ENCODE measurements around the gene COLQ.
"Not testable (repeated sequence)": the region's sequence is repeated elsewhere in the genome, so short reads cannot be mapped to it uniquely, and the experiment has no call there.

Gene COLQ

GRCh38 chr3:15535732-15536131 is 14.2 kb upstream of the COLQ start:
- no peaks in the 10 kb centered on the region for H3K27me3 ChIP-seq (replicated peaks in 2 of 5; ENCODE audit: control insufficient read depth in 4 of 5, insufficient read depth in 5 of 5, low read length in 4 of 5)
- DNase-seq = peak in 1 of 3 donors; percentile 50
- H3K27ac ChIP-seq (ENCODE audit: insufficient read depth in 1 of 2, low read depth in 1 of 2, low read length in 2 of 2, poor library complexity in 1 of 2, severe bottlenecking in 2 of 2) = no peak overlapping the region
- no peaks in the 10 kb centered on the region for H3K36me3 ChIP-seq (ENCODE audit: control insufficient read depth in 4 of 4, insufficient read depth in 4 of 4, low read length in 3 of 4)
- H3K4me1 ChIP-seq (ENCODE audit: control extremely low read depth in 1 of 4, control insufficient read depth in 4 of 4, insufficient read depth in 4 of 4, low read length in 3 of 4) = peaks cover 4 to 40% (median 22%) of the 10 kb centered on the region in 4 experiments
- ChIA-PET CTCF (interaction anchor here (0.6 to 1.0 kb wide), 4 partner anchors 13 to 457 kb away, joined by 3 to 4 read pairs (median 3); no protein-coding TSS in a partner anchor), POLR2A (no interaction called here)
- H3K4me3 ChIP-seq (ENCODE audit: control insufficient read depth in 1 of 7, extremely low read depth in 1 of 7, insufficient read depth in 4 of 7, low read depth in 2 of 7, low read length in 6 of 7) = no peak overlapping the region
- no peaks in the 10 kb centered on the region for H3K9me3 ChIP-seq (ENCODE audit: control extremely low read depth in 1 of 5, control insufficient read depth in 4 of 5, insufficient read depth in 2 of 5, low read depth in 1 of 5, low read length in 4 of 5)
- WGBS (ENCODE audit: insufficient coverage) = 100% methylated on average over 1 of the region's 1 CpG

- CTCF ChIA-PET = interaction anchor here (0.9 to 2.0 kb wide), 3 partner anchors 9 to 18 kb away, joined by 3 to 7 read pairs (median 4); no protein-coding TSS in a partner anchor
- H3K27me3 ChIP-seq (replicated peaks in 2 of 5; ENCODE audit: control insufficient read depth in 4 of 5, insufficient read depth in 5 of 5, low read length in 4 of 5); H3K4me3 ChIP-seq (ENCODE audit: control insufficient read depth in 1 of 7, extremely low read depth in 1 of 7, insufficient read depth in 4 of 7, low read depth in 2 of 7, low read length in 6 of 7); H3K9me3 ChIP-seq (ENCODE audit: control extremely low read depth in 1 of 5, control insufficient read depth in 4 of 5, insufficient read depth in 2 of 5, low read depth in 1 of 5, low read length in 4 of 5); H3K36me3 ChIP-seq (ENCODE audit: control insufficient read depth in 4 of 4, insufficient read depth in 4 of 4, low read length in 3 of 4); POLR2A ChIA-PET; DNase-seq; H3K27ac ChIP-seq (ENCODE audit: insufficient read depth in 1 of 2, low read depth in 1 of 2, low read length in 2 of 2, poor library complexity in 1 of 2, severe bottlenecking in 2 of 2): not testable (repeated sequence)
- peaks cover 11 to 55% (median 36%) of the 10 kb centered on the region in 4 experiments for H3K4me1 ChIP-seq (ENCODE audit: control extremely low read depth in 1 of 4, control insufficient read depth in 4 of 4, insufficient read depth in 4 of 4, low read length in 3 of 4)
- no CpG with 5 or more reads among the region's 2 CpGs for WGBS (ENCODE audit: insufficient coverage)
Observed at GRCh38 chr3:15532614-15533013, 11.1 kb upstream of the COLQ start.

GRCh38 chr3:15531346-15531745 is 9.8 kb upstream of the COLQ start:
- no peaks in the 10 kb centered on the region for H3K9me3 ChIP-seq (ENCODE audit: control extremely low read depth in 1 of 5, control insufficient read depth in 4 of 5, insufficient read depth in 2 of 5, low read depth in 1 of 5, low read length in 4 of 5)
- no peak for DNase-seq
- peaks cover 7 to 43% (median 27%) of the 10 kb centered on the region in 4 experiments for H3K4me1 ChIP-seq (ENCODE audit: control extremely low read depth in 1 of 4, control insufficient read depth in 4 of 4, insufficient read depth in 4 of 4, low read length in 3 of 4)
- no peak overlapping the region for H3K4me3 ChIP-seq (ENCODE audit: control insufficient read depth in 1 of 7, extremely low read depth in 1 of 7, insufficient read depth in 4 of 7, low read depth in 2 of 7, low read length in 6 of 7)
- no peaks in the 10 kb centered on the region for H3K36me3 ChIP-seq (ENCODE audit: control insufficient read depth in 4 of 4, insufficient read depth in 4 of 4, low read length in 3 of 4)
- H3K27me3 ChIP-seq (replicated peaks in 2 of 5; ENCODE audit: control insufficient read depth in 4 of 5, insufficient read depth in 5 of 5, low read length in 4 of 5) = no peaks in the 10 kb centered on the region
- ChIA-PET POLR2A (no interaction called here), CTCF (interaction anchor here (0.7 to 2.0 kb wide), 7 partner anchors 12 to 65 kb away, joined by 3 to 7 read pairs (median 4); no protein-coding TSS in a partner anchor)
- WGBS (ENCODE audit: insufficient coverage) = 100% methylated on average over 1 of the region's 1 CpG
- no peak overlapping the region for H3K27ac ChIP-seq (ENCODE audit: insufficient read depth in 1 of 2, low read depth in 1 of 2, low read length in 2 of 2, poor library complexity in 1 of 2, severe bottlenecking in 2 of 2)

- ChIA-PET CTCF (interaction anchor here (1.0 to 2.0 kb wide), 3 partner anchors 11 to 110 kb away, joined by 3 to 6 read pairs (median 3); no protein-coding TSS in a partner anchor), POLR2A (no interaction called here)
- no peaks in the 10 kb centered on the region for H3K36me3 ChIP-seq (ENCODE audit: control insufficient read depth in 4 of 4, insufficient read depth in 4 of 4, low read length in 3 of 4)
- no peak overlapping the region for H3K27ac ChIP-seq (ENCODE audit: insufficient read depth in 1 of 2, low read depth in 1 of 2, low read length in 2 of 2, poor library complexity in 1 of 2, severe bottlenecking in 2 of 2)
- WGBS (ENCODE audit: insufficient coverage) = 91% methylated on average over 4 of the region's 4 CpGs
- DNase-seq = peak in 1 of 3 donors; percentile 42
- H3K9me3 ChIP-seq (ENCODE audit: control extremely low read depth in 1 of 5, control insufficient read depth in 4 of 5, insufficient read depth in 2 of 5, low read depth in 1 of 5, low read length in 4 of 5) = peaks cover 0 to 1% (median 0%) of the 10 kb centered on the region in 5 experiments
- no peak overlapping the region for H3K4me3 ChIP-seq (ENCODE audit: control insufficient read depth in 1 of 7, extremely low read depth in 1 of 7, insufficient read depth in 4 of 7, low read depth in 2 of 7, low read length in 6 of 7)
- no peaks in the 10 kb centered on the region for H3K27me3 ChIP-seq (replicated peaks in 2 of 5; ENCODE audit: control insufficient read depth in 4 of 5, insufficient read depth in 5 of 5, low read length in 4 of 5)
- peaks cover 7 to 28% (median 16%) of the 10 kb centered on the region in 4 experiments for H3K4me1 ChIP-seq (ENCODE audit: control extremely low read depth in 1 of 4, control insufficient read depth in 4 of 4, insufficient read depth in 4 of 4, low read length in 3 of 4)
Observed at GRCh38 chr3:15528854-15529537, 7.5 kb upstream of the COLQ start.

- POLR2A ChIA-PET = no interaction called here
- peaks cover 0 to 1% (median 0%) of the 10 kb centered on the region in 5 experiments for H3K9me3 ChIP-seq (ENCODE audit: control extremely low read depth in 1 of 5, control insufficient read depth in 4 of 5, insufficient read depth in 2 of 5, low read depth in 1 of 5, low read length in 4 of 5)
- DNase-seq = peak in 1 of 3 donors; percentile 38
- no peaks in the 10 kb centered on the region for H3K27me3 ChIP-seq (replicated peaks in 2 of 5; ENCODE audit: control insufficient read depth in 4 of 5, insufficient read depth in 5 of 5, low read length in 4 of 5)
- no peaks in the 10 kb centered on the region for H3K36me3 ChIP-seq (ENCODE audit: control insufficient read depth in 4 of 4, insufficient read depth in 4 of 4, low read length in 3 of 4)
- 56% methylated on average over 2 of the region's 4 CpGs for WGBS (ENCODE audit: insufficient coverage)
- CTCF ChIA-PET = interaction anchor here (0.7 to 1.5 kb wide), 5 partner anchors 14 to 120 kb away, joined by 3 to 4 read pairs (median 3); no protein-coding TSS in a partner anchor
- H3K27ac ChIP-seq (ENCODE audit: insufficient read depth in 1 of 2, low read depth in 1 of 2, low read length in 2 of 2, poor library complexity in 1 of 2, severe bottlenecking in 2 of 2) = no peak overlapping the region
- no peak overlapping the region for H3K4me3 ChIP-seq (ENCODE audit: control insufficient read depth in 1 of 7, extremely low read depth in 1 of 7, insufficient read depth in 4 of 7, low read depth in 2 of 7, low read length in 6 of 7)
- H3K4me1 ChIP-seq (ENCODE audit: control extremely low read depth in 1 of 4, control insufficient read depth in 4 of 4, insufficient read depth in 4 of 4, low read length in 3 of 4) = peaks cover 9 to 39% (median 22%) of the 10 kb centered on the region in 4 experiments
Observed at GRCh38 chr3:15527031-15527459, 5.5 kb upstream of the COLQ start.

- ChIA-PET CTCF (interaction anchor here (1.3 kb wide), 1 partner anchor 8 kb away, joined by 3 read pairs; no protein-coding TSS in a partner anchor), POLR2A (no interaction called here)
- DNase-seq = no peak
- Histone ChIP-seq H3K36me3 (ENCODE audit: control insufficient read depth in 4 of 4, insufficient read depth in 4 of 4, low read length in 3 of 4) (no peaks in the 10 kb centered on the region), H3K4me1 (ENCODE audit: control extremely low read depth in 1 of 4, control insufficient read depth in 4 of 4, insufficient read depth in 4 of 4, low read length in 3 of 4) (peaks cover 13 to 48% (median 34%) of the 10 kb centered on the region in 4 experiments), H3K27me3 (replicated peaks in 2 of 5; ENCODE audit: control insufficient read depth in 4 of 5, insufficient read depth in 5 of 5, low read length in 4 of 5) (no peaks in the 10 kb centered on the region), H3K4me3 (ENCODE audit: control insufficient read depth in 1 of 7, extremely low read depth in 1 of 7, insufficient read depth in 4 of 7, low read depth in 2 of 7, low read length in 6 of 7) (no peak overlapping the region), H3K27ac (ENCODE audit: insufficient read depth in 1 of 2, low read depth in 1 of 2, low read length in 2 of 2, poor library complexity in 1 of 2, severe bottlenecking in 2 of 2) (no peak overlapping the region), H3K9me3 (ENCODE audit: control extremely low read depth in 1 of 5, control insufficient read depth in 4 of 5, insufficient read depth in 2 of 5, low read depth in 1 of 5, low read length in 4 of 5) (peaks cover 0 to 1% (median 0%) of the 10 kb centered on the region in 5 experiments)
- WGBS (ENCODE audit: insufficient coverage) = no CpG with 5 or more reads among the region's 1 CpG
Observed at GRCh38 chr3:15525790-15526189, 4.3 kb upstream of the COLQ start.
